HUES64 (cell line): ENCODE results near the gene KRT9.
"Not testable (repeated sequence)": the region's sequence is repeated elsewhere in the genome, so short reads cannot be mapped to it uniquely, and the experiment has no call there.

Source experiments
- H3K27ac ChIP-seq: 2 replicates; pipeline ENCODE4 v1.7.0; 2013; ENCODE audit warnings: low read depth, low read length, inconsistent platforms
- H3K27me3 ChIP-seq: 2 replicates; pipeline ENCODE4 v1.6.1; 2013; ENCODE audit warnings: mild to moderate bottlenecking, low read length; ENCODE audit not compliant: insufficient read depth
- H3K36me3 ChIP-seq: 2 replicates; pipeline ENCODE4 v1.6.1; 2013; ENCODE audit warnings: mild to moderate bottlenecking, low read length; ENCODE audit not compliant: insufficient read depth
- H3K4me1 ChIP-seq: 2 replicates; pipeline ENCODE4 v1.6.1; 2013; ENCODE audit warnings: mild to moderate bottlenecking, low read length, moderate library complexity; ENCODE audit not compliant: insufficient read depth
- H3K4me3 ChIP-seq: 2 replicates; pipeline ENCODE4 v1.5.1; 2013; ENCODE audit warnings: mild to moderate bottlenecking, low read length, moderate library complexity
- H3K9ac ChIP-seq: 2 replicates; pipeline ENCODE4 v1.6.1; 2013; ENCODE audit warnings: mild to moderate bottlenecking, low read depth, low read length
- H3K9me3 ChIP-seq: 2 replicates; pipeline ENCODE4 v1.6.1; 2013; ENCODE audit warnings: low read depth, low read length; ENCODE audit not compliant: insufficient read depth
- WGBS: fragments of 150-250, 120-280 bp; methylation state at CpG from one replicate; pipeline ENCODE4 v1.1.7; 2013; ENCODE audit warnings: missing lambda C conversion rate; 5-methylcytosine and 5-hydroxymethylcytosine counted together

KRT9 gene

DNA sequence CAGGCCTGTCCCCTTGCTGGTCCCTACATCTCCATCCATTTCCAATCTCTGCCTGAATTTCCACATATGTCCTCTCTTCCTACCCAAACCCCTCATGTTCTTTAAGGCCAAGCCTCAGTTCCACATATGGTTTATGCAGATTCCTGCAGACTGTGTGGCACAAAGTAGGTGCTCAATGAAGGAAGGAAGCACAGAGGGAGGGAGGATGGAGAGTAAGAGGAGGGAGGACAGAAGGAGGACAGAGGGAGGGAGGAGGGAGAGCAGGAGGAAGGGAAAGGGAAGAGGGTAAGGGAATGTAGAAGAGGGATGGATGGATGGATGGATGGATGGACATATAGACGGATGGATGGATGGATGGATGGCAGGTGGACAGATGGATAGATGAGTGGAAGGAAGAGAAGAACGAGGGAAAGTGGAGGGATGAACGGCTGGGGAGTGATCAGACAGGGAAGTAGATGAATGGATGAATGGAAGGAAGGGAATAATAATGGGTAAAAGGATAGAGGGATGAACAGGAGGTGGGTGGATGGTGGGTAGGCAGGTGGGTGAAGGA is 22.6 kb upstream of the KRT9 start:
- no peaks in the 10 kb centered on the region for H3K36me3 ChIP-seq
- no peaks in the 10 kb centered on the region for H3K27me3 ChIP-seq
- WGBS = 66% methylated on average over 3 of the region's 3 CpGs
- no peak overlapping the region for H3K4me3 ChIP-seq
- H3K4me1 ChIP-seq = no peaks in the 10 kb centered on the region; the same call in 1 of the 2 replicates
- no peak overlapping the region for H3K9ac ChIP-seq
- no peak overlapping the region for H3K27ac ChIP-seq
- H3K9me3 ChIP-seq = no peaks in the 10 kb centered on the region

DNA sequence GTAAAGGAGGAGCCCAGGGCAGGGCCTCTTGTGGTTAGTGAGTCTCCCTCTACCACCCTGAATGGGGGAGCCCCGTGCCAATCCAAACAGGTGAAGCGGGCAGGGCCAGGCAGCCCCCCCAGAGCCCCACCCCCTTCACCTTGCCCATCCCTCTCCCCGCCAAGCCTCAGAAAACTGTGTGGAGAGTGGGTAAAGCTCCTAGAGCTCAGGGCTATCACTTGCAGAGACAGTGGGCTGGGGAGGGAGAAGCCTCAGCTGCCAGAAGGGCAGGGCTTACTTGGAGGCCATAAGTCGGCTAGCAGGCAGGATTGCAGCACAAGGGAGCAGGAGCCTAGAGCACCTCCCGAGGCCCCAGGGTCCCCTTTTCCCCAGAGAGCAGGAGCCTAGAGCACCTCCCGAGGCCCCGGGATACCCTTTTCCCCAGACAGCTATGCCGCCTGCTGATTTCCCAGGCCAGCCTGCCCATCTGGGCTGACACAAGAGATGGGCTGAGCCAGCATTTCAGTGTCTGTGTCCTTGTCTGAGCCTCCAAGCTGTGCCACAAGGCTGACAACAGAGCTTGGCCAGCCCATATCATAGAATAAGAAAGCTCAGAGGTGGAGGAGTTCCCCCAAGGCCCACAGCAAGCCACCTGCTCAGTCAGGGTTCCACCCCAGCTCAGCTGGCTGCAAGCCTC is 21.6 kb upstream of the KRT9 start:
- Histone ChIP-seq H3K9ac (no peak overlapping the region), H3K36me3 (no peaks in the 10 kb centered on the region), H3K4me3 (no peak overlapping the region), H3K4me1 (no peaks in the 10 kb centered on the region; the same call in 1 of the 2 replicates), H3K27ac (no peak overlapping the region), H3K9me3 (no peaks in the 10 kb centered on the region), H3K27me3 (no peaks in the 10 kb centered on the region)
- WGBS = 78% methylated on average over 6 of the region's 8 CpGs

DNA sequence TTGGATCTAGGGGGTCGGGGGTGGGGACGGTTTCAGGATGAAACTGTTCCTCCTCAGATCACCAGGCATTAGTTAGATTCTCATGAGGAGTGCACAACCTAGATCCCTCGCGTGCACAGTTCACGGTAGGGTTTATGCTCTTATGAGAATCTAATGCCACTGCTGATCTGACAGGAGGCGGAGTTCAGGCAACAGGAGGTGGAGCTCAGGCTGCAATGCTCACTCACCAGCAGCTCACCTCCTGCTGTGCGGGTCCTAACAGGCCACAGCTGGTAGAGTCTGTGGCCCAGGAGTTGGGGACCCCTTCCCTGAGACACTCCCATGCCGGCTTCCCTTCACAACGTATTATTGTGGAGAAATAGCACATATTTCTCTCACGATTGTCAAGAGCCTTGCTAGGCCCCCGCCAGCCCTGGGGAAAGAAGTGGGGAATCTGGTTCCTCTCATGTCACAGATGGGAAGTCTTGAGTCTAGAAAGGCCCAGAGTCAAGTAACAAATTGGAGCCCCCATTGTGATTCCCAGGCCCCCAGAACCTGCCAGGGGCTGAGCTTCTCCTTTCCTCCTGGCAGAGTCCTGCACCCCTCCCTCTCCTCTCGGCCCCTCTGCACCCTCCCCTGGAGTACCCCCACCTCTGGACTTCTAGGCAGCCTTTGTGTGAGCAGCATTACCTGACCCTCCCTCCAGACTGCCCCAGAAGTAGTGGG is 20.9 kb upstream of the KRT9 start:
- H3K27me3 ChIP-seq = no peaks in the 10 kb centered on the region
- WGBS = 86% methylated on average over 12 of the region's 12 CpGs
- no peak overlapping the region for H3K9ac ChIP-seq
- H3K9me3 ChIP-seq = no peaks in the 10 kb centered on the region
- H3K4me3 ChIP-seq = no peak overlapping the region
- H3K27ac ChIP-seq = no peak overlapping the region
- H3K4me1 ChIP-seq = no peaks in the 10 kb centered on the region; the same call in 1 of the 2 replicates
- no peaks in the 10 kb centered on the region for H3K36me3 ChIP-seq

DNA sequence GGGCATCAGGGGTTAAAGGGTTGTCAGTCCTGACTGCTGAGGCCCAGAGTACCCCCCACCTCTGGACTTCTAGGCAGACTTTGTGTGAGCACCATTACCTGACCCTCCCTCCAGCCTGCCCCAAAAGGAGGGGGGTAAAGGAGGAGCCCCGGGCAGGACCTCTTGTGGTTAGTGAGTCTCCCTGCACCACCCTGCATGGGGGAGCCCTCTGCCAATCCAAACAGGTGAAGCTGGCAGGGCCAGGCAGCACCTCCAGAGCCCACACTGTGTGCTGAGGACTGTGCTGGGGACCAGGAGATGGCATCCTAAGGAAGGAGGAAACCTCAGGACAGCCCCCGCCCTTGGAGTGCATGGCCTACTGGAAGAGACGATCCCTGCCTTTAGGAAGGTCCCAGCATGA is 17.4 kb upstream of the KRT9 start:
- Histone ChIP-seq H3K27ac (no peak overlapping the region), H3K4me1 (no peaks in the 10 kb centered on the region; the same call in 1 of the 2 replicates), H3K9me3 (no peaks in the 10 kb centered on the region), H3K27me3 (no peaks in the 10 kb centered on the region), H3K36me3 (no peaks in the 10 kb centered on the region), H3K4me3 (no peak overlapping the region), H3K9ac (no peak overlapping the region)
- 64% methylated on average over 3 of the region's 3 CpGs for WGBS

DNA sequence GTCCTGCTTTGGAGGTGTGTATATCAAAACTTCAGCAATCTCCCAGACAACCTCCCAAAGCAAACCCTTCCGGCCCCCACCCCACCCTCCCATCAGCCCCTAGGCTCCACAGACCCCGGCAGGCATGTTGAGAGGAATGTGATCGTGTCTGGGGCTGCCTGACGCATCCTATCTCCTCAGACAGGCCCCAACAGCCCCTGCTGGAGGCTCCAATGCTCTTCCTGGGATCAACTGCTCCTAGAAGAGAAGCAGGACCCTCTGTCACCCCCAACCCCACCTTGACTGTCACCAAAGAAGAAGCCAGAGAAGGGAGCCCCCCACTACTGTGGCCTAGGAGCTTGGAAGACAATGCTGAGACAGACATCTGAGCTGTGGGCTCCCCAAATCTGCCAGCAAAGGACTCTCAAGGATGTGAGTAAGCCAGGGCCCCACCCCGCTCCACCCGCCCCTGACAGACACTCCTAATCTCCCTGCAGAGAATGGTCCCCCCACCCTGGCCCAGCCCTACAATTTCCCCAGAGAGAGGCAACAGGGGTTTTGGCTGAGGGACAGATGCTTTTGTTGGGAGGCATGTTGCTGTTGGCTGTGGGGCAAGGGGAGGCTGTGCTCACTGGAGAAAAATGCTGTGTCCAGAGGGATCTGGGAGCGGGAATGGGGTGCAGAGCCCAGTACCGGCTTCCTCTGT is 16.4 kb upstream of the KRT9 start:
- H3K27me3 ChIP-seq = no peaks in the 10 kb centered on the region
- no peak overlapping the region for H3K4me3 ChIP-seq
- 100% methylated on average over 5 of the region's 8 CpGs for WGBS

DNA sequence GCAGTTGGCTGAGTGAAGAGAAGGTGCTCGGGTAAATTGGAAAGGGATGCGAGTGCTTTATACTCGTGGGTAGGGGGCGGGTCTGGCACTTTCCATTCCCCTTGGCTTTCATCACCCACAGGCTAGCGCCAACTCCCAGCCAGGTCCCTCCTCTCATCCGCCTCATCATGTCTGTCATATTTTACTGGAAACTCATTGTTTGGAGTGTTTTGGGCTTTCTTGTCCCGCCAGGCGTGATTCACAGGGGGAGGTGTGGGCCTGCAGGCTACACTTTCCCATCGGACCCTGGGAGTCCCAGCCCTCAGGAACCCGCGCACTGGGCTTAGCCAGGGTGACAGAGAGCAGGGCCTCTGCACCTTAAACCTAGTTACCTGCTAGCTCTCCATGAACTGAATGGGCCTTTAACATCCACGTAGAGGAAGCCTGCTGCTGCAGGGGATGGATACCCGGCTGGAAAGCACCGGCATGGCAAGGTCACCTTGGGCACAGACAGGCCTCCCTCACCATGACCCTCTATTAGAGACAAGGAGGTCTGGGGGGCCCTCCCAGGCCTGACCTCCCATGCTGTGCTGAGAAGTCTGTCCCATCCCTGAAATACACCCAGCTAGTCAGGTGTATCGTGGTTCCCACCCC is 15.1 kb upstream of the KRT9 start, which contains the start of gene KRT14:
KRT14 (minus strand) TSS at position 33 of the 633 bp plus-strand sequence. CDS start 61 bp downstream, outside the sequence.
- no peaks in the 10 kb centered on the region for H3K27me3 ChIP-seq
- H3K36me3 ChIP-seq = no peaks in the 10 kb centered on the region
- no peak within 1 kb of the TSS for H3K9ac ChIP-seq
- no peak within 1 kb of the TSS for H3K27ac ChIP-seq
- no peaks in the 10 kb centered on the region; the same call in 1 of the 2 replicates for H3K4me1 ChIP-seq
- no peak within 1 kb of the TSS for H3K4me3 ChIP-seq
- 92% methylated on average over 15 of the region's 15 CpGs for WGBS
- no peaks in the 10 kb centered on the region for H3K9me3 ChIP-seq

More for the DNA sequence above, 16.4 kb upstream of the KRT9 start:
- Histone ChIP-seq H3K4me1 (no peaks in the 10 kb centered on the region; the same call in 1 of the 2 replicates), H3K36me3 (no peaks in the 10 kb centered on the region), H3K9me3 (no peaks in the 10 kb centered on the region), H3K27ac (no peak overlapping the region), H3K9ac (no peak overlapping the region)

DNA sequence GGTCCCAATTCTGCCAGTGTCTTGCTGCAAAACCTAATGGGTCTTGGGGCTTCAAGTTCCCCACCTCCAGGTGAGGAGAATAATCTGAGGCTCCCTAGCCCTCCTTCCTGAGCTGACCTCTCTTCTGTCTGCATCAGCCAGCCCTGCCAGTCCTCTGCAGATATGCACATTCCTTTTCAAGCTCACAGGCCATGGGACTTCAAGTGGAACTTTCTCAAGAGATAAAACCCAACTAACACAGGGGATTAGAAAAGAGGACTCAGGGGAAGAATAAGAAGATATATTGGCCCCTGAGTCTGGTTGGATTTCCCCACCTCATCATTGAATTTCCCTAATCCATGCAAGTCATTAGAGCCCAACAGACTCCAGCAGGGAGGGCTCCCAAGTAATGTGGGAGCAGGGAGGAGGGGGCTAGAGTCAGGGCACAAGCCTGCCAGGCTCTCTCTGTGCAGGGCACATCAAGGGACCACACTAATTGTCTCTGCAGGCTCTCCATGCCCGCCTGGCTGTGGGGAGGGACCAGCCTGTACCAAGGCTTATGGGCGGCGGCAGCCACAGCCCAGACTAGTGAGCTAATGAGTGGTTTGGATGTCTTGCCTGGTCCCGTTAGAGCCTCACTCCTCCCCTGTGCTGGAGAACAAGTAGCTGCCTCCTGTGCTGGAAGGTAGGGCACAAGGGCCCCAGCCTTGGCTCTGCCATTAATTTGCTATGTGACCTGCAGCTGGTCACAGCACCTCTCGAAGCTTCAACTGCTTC is 13.6 kb upstream of the KRT9 start:
- WGBS = 94% methylated on average over 5 of the region's 5 CpGs
- no peaks in the 10 kb centered on the region for H3K9me3 ChIP-seq

DNA sequence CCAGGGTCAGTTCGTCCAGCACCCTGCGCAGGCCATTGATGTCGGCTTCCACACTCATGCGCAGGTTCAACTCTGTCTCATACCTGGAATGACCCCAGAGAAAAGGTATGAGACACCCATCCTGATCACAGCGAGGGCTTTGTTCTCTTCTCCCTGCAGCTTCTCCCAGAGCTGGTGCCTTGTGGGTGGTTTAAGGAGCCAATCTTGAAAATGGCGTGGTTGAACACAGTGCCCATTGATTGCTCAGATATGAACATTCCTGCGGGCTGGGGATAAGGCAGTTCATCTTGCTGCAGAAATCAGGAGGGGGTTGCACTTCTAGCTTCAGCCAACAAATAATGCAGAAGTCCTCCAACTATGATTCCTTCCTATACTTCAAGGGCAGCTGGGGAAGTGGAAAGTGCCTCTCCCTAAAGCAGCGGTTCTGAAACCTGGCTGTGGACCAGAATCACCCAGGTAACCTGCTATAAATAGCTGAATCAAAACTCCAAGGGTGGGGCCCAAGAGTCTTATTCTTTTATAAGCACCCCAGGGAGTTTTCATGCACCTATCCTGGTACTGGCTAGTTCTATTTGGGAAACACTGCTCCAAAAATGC is 12.6 kb upstream of the KRT9 start:
- not testable (repeated sequence) for H3K36me3 ChIP-seq, H3K9me3 ChIP-seq, H3K4me3 ChIP-seq, H3K27me3 ChIP-seq, H3K9ac ChIP-seq, H3K4me1 ChIP-seq, H3K27ac ChIP-seq
- 96% methylated on average over 8 of the region's 8 CpGs for WGBS

More for the DNA sequence above, 13.6 kb upstream of the KRT9 start:
- no peak overlapping the region for H3K27ac ChIP-seq
- H3K4me3 ChIP-seq = no peak overlapping the region
- no peak overlapping the region for H3K9ac ChIP-seq
- H3K27me3 ChIP-seq = no peaks in the 10 kb centered on the region
- no peaks in the 10 kb centered on the region; the same call in 1 of the 2 replicates for H3K4me1 ChIP-seq
- no peaks in the 10 kb centered on the region for H3K36me3 ChIP-seq

DNA sequence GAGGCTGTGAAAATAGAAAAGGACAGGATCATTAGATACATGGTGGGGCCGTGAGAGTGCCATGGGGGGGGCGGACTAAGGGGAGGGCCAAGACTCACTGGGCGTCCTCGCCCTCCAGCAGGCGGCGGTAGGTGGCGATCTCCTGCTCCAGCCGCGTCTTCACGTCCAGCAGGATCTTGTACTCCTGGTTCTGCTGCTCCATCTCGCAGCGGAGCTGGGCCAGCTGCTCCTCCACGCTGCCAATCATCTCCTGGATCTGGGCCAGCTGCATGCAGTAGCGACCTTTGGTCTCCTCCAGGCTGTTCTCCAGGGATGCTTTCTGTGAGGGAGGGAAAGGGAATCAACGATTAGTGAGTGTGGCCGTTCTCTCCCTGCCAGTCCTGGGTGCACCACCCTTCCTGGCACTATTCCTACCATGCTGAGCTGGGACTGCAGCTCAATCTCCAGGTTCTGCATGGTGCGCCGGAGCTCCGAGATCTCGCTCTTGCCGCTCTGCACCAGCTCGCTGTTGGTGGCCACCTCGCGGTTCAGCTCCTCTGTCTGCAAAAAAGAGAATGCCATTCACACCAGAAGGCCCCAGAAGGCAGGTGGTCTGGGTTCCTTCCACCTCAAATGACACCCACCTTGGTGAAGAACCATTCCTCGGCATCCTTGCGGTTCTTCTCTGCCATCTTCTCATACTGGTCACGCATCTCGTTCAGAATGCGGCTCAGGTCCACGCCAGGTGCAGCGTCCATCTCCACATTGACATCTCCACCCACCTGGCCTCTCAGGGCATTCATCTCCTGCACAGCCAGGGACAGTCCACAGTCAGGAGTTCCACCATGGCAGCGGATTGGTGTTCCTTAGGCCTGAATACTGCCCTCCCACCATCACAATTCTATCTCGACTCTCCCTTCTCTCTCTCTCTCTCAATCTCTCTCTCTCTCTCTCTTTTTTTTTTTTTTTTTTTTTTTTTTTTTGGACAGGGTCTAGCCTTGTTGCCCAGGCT is 11.6 kb upstream of the KRT9 start:
- no peaks in the 10 kb centered on the region for H3K36me3 ChIP-seq
- H3K4me1 ChIP-seq = peaks cover 6% of the 10 kb centered on the region; the same call in 1 of the 2 replicates
- no peaks in the 10 kb centered on the region for H3K9me3 ChIP-seq
- no peak overlapping the region for H3K4me3 ChIP-seq
- H3K27me3 ChIP-seq = no peaks in the 10 kb centered on the region
- H3K9ac ChIP-seq = no peak overlapping the region
- 93% methylated on average over 33 of the region's 33 CpGs for WGBS
- H3K27ac ChIP-seq = no peak overlapping the region
